Bone marrow (tissue), 2 donors: Measurements from ENCODE around the gene TSEN15.
"Not testable (repeated sequence)": the region's sequence is repeated elsewhere in the genome, so short reads cannot be mapped to it uniquely, and the experiment has no call there.

ENCODE experiments used
- DNase-seq, 2 donors: peaks; one replicate each; lab custom pipeline; 2025; lab: John Stamatoyannopoulos, UW

The TSEN15 gene

DNA sequence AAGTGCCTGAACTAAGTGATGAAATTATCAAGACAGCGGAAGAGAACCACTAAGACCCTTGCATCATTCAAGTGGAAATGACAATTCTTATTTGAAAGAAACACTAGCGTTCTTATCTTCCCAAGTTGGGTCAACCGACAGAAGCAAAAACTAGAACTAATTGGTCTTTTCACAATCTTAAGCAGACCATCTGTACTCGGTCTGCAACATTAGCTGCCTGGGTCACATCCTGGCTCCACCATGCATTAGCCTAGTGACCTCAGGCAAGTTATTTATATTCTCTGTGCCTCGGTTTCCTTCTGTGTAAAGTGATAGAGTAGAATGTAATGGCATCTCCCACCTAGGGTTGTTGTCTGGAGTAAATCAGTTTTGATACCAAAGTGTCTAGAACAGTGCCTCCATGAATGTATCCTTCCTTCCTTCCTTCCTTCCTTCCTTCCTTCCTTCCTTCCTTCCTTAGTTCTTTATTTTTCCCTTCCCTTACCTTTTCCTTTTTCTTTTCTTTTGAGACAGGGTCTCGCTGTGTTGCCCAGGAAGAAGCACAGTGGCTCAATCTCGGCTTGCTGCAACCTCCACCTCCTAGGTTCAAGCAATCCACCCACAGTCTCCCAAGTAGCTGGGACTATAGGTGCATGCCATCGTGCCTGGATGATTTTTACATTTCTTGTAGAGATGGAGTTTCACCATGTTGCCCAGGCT lies 20.0 kb upstream of the TSEN15 start:
- DNase-seq, result no peak

DNA sequence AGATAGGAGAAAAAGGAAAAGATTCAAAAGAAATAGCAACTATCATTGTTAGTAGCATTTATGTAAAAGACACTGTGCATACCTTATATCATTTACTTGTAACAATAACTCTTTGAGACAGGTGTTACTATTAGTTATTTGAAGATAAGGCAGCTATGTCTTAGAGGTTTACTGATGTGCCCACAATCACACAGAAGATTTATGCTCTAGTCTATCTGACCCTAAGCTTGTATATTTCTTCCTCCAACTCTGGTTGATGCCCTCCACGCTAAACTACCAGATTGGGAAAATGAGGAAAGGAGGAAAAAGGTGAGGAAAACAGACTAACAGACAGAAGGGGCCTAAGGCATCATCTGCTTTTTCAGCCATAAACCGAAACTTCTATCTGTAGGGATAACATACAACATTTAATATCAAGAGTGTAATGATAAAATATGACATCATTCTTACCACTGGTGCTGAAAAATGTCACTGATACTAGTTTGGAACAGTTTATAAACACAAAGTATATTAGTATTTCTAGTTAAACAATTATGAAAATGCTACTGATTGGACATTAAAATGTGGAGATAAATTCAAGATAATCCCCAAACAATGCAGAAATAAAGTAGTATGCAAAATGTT lies 19.1 kb upstream of the TSEN15 start:
- no peak for DNase-seq

DNA sequence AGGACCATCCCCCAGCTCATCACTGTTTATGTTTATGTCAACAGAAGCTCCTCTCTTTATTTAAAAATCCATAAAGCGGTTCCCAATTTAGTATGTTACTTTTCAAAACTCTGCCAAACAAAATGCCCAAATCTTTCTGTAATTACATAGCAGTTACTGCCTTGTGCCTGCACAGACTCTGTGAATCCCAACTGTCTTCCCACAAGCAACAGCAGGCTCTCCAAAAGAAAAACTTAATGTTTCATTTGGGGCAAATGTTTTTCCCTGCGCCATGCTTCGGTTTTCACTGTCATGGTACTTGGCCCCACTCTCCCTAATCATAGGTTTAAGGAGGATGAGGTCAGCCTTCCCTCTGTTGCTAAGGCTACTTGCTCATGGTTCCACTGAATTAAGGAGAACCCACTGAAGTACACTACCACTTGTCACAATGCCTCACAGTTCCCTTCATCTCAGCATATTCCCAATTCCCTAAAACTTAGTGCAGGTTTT lies 18.6 kb upstream of the TSEN15 start:
- no peak for DNase-seq

DNA sequence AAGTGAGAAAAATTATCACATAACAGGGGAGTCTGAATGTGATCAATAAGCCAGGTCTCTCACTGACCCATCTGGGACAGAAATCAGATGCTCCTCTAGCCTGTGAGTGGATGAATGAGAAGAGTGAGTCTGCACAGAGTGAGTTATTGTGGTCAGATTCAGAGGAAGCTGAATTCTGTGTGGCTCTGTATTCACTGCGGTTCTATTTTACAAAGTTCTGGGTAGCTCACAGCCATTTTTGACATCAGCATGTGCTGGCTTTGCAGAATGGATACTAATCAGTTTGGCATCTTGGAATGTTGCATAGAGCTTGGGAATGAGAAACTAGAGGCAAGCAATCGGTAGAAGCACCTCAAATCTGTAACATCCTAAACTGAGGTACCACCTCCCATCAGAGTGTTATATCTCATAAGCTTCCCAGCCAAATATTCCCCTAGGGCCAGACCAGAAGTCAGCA lies 17.8 kb upstream of the TSEN15 start:
- no peak for DNase-seq

DNA sequence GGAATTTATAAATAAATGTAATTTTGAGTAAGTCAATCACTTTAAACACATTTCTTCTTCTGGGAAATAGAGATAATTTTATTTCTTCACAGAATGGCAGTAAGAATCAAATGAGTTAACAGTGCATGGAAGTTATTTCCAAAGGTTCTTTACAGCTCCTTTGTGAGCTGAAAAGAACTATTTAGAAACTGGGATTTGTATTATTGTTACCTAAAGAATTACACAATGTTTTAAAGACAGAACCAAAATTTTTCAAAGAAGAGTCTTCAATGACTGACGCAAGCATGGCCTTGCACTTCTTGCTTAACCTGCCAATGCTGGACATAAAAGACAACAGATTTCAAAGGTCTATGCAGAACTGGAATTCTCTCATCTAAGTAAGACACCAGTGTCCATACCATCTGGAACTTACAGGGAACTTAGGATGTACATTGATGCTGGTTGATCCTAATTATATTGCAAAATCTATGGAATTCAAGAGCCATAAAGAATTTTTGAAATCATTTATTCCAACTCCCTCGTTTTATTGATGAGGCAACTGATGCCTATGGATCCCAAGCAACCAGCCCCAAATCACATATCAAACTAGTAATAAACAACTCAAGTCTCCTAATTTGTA lies 16.7 kb upstream of the TSEN15 start:
- DNase-seq, result no peak

DNA sequence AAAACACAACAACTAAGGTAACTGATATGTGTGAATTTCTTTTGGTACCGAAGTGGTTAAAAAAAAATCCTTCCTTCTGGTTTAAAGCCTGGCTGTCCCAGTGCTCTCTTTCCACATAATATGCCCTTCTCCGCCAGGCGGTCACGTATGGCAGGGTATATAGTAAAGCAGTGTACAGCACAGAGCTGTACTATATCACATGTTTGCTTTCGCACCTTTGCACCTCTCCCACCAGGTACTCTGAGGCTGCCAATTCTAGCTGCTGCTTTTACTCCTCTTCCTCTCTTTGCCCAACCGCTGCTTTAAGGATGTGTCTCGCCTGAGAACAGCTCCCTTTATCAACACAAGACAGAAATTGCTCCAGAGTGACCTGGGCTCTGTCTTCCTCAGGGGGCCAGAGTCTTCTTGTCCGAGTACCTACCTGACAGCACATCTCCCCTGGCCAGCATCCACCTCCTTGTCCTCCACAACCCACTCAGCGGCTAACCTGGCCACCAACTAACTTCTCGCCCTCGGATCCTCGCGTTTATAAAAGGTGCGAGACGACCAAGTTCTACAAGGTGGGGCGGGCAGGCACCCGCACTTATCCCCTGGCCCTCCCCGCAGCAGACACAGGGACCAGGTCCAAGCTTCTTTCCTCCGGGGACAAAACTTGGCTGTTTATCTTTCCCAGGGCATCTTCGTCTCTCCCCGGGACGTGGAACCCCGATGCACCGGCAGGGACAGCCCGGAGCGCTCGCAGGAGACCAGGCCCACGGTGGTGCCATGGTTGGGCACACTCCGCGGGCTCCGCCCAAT lies 15.6 kb upstream of the TSEN15 start:
- no peak for DNase-seq

DNA sequence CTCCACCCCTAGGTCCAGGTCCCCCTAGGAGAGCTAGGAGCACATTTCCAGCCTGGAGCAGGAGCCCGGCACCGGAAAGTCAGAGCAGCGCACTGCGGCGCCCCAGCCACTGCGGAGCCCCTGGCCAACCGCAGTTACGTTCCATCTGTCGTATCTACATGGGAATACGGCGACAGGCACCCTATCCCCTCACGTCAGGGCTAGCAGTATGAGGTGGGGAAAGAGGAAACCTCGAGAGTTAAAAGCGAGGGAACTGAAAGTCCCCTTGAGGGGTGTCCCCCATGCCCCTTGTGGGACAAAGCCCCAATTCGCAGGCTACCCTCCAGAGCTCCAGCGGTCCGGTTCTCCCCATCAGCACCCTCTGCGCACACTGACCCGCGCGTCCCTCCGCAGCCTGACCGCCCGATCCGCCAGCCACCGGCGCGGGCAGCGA lies 15.0 kb upstream of the TSEN15 start:
- peak in 1 of 2 donors; percentile 14 for DNase-seq

DNA sequence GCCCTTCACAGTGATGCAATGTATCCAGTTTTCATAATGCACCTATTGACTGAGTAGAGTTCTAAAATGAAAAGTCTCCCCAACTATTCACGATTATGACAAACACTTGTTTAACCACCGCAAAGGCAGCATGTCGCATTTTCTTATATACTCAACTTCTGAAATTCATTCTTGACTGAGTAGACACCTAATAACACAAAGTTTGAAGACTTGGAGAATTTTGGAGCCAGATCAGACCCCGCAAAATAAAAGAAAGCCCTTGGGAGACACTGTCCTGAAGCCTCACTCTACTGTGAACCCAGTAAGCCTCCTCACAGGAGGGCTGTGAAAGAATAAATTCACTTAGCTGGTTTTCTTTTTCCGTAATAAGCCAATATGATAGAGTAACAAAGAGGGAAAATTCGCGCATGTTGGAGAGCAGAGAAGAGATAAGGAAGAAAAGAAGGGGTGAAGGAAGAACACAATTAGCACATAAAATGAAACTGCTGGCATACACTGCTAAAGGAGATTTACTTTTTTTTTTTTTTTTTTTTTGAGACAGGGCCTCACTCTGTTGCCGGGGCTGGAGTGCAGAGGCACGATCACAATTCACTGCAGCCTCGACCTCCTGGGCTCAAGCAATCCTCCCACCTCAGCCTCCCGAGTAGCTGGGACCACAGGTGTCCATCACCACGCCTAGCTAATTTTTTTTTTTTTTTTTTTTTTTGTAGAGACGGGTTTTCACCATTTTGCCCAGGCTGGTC lies 13.5 kb upstream of the TSEN15 start:
- DNase-seq, result no peak

DNA sequence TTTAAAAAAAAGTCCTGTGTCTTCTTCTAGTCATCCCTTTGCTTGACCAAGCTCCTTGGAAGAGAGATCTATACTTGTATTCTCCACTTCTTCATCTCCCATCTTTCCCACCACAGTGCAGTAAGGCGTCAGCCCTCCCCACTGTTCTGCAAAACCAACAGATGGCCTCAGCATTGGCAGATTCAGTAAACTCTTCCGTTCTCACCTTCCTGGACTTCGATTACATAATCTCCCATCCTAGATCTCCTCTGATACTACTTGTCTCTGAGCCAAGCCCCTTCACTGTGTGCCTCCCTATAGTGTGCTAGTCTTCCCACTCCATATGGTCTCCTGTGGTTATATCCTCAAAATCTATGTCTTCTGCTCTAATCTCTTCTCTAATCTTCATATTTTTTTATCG lies 12.4 kb upstream of the TSEN15 start:
- DNase-seq, result no peak

DNA sequence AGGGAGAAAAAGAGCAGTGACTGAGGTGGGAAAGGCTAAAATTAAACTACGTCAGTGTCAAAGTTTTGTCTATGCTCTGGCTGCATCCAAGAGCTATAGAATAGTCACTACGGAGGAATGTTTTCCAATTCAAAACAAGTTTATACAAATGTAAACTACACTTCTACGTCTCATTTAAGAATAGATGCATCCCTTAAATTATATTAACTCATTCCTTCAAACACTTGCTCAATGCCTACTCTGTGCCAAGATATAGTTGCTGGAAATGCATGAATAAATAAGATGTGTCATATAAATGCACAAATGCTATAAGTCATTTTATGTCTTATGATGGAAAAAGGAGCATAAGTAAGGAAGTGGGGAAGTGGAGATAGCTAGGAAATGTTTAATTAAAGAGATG lies 9.8 kb upstream of the TSEN15 start:
- no peak for DNase-seq

DNA sequence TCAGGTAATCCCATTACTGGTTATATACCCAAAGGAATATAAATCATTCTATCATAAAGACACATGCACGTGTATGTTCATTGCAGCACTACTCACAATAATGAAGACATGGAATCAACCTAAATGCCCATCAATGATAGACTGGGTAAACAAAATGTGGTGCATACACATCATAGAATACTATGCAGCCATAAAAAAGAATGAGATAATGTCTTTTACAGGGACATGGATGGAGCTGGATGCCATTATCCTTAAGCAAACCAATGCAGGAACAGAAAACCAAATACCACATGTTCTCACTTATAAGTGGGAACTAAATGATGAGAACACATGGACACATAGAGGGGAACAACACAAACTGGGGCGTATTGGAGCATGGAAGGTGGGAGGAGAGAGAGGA lies 8.2 kb upstream of the TSEN15 start:
- DNase-seq, result not testable (repeated sequence)

DNA sequence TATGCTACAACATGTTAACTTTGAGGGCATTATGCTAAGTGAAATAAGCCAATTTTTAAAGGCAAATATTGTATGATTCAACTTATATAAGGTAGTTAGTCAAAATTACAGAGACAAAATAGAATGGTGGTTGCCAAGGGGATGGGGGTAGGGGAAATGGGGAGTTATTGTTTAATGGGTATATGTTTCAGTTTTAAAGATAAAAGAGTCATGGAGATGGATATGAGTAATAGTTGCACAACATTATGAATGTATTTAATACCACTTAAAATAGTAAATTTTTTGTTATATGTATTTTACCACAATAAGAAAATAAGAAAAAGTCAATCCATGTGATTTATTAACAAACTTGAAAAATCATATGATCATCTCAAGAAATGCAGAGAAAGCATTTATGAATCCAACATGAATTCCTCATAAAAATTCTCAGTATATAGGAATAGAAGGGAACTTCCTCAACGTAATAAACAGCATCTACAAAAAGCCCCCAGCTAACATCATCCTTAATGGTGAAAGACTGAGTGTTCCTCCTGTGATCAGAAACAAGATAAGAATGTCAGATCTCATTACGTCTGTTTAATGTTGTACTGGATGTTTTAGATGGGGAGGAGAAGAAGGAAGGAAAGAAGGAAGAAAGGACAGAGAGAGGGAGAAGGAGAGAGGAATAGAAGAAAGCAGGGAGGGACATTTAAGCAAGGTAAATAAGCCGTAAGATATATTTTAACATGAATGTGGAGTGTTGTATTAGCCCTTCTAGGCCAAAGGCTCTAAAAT lies 6.7 kb upstream of the TSEN15 start:
- no peak for DNase-seq

DNA sequence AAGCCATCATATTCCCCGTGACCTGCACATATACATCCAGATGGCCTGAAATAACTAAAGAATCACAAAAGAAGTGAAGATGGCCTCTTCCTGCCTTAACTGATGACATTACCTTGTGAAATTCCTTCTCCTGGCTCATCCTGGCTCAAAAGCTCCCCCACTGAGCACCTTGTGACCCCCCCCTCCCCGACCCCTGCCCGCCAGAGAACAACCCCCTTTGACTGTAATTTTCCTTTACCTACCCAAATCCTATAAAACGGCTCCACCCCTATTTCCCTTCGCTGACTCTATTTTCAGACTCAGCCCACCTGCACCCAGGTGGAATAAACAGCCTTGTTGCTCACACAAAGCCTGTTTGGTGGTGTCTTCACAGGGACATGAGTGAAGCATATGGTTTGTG lies 4.0 kb upstream of the TSEN15 start:
- DNase-seq, result not testable (repeated sequence)

DNA sequence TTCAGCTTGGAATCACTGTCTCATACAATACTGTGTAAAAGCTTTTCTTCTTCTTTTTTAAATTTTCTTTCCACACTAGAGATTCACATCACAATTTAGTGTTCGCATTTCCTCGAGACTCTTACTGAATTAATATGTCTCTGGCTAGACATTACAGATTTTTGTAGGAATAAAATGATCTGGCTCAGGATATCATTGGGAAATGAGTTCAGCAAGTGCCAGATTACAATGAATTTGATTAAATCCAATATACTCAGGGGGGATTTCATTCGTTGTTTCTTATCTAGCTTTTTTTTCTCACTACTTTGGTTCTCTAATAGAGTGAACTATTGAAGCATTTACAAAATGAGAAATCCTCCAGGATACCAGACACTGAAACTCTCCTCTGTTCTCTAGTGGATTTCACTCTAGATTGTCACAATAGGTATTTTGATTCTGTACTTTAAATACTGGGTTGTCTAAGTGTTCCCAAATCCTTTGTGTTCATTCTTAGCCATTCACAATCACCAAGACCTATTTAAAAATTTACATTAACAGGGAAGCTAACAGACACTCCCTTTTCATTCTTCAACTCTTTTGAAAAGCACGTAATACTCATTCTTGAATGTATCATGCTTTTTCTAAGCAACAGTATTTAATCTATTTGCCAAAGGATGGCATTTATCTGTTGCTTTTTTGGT lies 2.8 kb upstream of the TSEN15 start:
- DNase-seq, result no peak

DNA sequence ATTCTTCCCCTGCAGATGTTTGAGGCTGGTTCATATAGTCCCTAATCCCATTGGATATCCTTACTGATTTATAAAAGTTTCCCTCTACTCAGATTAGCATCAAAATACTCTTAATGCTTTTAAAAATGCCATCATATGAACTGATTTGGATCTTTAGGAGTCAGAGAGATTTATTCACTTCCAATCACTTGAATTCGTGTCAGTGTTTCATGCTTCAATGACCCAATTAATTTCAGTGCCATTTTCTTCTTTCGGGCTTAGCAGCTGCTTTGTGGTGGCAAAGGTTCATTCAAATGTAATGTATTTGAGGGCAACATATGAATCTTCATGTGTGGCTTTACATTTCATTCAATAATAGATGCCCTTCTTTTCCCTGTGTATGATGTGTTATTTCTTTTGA lies 2.2 kb upstream of the TSEN15 start:
- no peak for DNase-seq

DNA sequence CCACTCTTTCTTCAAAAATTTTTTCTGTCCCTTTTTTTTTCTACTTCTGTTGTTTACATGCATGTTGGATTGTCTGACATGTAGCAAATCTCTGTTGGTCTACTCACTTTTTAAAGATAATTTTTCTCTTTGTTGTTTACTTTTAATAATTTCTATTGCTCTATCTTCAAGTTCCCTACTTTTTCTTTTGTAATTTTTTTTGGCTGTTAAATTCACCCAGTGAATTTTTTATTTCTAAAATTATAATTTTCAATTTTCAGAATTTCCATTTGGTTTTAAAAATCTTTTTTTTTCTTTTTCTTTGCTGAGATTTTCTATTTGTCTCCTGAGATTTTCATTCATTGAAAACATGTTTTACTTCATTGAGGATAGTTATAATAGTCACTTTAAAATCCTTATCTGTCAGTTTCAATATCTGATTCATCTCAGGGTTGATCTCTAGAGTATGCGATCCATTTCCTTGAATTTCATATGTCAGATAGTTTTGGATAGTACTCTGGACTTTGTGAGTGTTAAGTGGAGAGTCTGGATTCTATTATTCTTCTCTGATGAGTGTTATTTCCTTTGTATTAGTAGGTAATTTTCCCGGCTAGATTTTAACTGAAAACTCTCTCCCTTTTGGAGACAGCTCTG lies 1.6 kb upstream of the TSEN15 start:
- DNase-seq, result no peak

DNA sequence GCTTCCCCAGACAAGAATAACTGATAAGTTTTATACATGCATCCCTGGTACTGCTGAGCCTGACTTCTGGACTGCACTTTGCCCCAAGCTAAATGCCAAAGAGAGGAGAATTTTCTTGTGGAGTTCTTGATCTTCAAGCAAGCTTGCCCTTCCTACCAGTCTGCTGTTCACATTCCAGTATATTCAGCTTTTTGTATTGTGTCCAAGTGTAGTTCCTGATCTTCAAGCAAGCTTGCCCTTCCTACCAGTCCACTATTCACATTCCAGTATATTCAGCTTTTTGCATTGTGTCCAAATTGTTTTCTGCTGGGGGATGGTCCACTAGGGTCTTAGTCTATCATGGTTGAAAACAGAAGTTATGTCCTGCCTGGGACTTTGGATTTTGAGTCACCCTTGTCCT lies 894 bp upstream of the TSEN15 start:
- no peak for DNase-seq

DNA sequence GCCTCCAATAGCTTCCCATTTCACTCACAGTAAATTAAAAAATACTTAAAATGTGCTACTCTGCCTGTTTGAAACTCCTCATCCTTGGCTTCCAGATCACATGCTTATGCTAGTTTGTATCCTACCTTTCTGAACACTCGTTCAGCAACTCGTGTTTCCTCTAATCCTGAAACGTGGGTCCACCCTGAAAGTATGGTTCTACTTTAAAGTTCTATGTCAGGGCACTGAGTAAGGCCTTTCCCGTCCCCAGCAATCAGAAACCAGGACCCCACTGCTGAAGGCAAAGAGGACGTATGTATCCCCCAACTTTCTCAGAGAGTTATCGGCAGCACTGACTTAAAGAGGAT lies 419 bp upstream of the TSEN15 start:
- no peak for DNase-seq

DNA sequence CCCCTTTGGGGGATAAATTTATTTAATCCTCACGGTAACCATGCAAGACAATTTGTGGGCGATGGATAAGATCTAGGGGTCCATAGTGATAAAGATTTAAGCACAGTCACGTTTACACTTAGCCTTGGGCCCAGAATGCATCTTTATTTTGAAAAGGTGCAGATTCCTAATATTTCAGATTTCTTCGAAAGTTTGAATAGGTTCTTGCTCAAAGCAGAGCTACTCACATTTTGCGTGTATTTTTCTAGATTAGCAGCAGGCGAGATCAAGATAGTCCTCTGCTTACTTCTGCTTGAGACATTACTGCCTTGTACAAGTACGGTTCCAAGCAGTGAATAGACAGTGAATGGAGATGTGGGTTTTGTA lies 647 bp downstream of the TSEN15 start:
- DNase-seq, result no peak

DNA sequence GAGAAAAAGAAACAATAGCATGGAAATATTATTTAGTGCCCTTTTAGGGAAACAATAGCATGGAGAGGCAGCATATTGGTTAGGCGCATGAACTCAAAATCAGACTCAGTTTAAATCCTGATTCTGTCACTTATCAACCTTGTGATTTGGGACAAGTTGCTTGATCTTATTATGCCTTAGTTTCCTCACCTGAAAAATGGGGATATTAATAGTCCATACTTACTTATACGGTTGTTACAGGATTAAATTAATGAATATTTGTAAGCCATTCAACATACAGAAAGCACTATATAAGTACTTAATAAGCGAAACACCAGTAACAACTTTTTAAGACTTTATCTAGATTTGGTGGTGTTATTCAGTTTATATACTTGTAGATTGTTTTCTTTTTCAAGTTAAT lies 1.2 kb downstream of the TSEN15 start:
- no peak for DNase-seq
